SKM-1 treated with dmso at 0.1 percent for 144 hours (cell line): ENCODE results near the gene CDC40.

Source experiments
- DNase-seq: peaks from one replicate; lab custom pipeline; 2025; ENCODE audit not compliant: unreplicated experiment; lab: John Stamatoyannopoulos, UW

CDC40 gene

DNA sequence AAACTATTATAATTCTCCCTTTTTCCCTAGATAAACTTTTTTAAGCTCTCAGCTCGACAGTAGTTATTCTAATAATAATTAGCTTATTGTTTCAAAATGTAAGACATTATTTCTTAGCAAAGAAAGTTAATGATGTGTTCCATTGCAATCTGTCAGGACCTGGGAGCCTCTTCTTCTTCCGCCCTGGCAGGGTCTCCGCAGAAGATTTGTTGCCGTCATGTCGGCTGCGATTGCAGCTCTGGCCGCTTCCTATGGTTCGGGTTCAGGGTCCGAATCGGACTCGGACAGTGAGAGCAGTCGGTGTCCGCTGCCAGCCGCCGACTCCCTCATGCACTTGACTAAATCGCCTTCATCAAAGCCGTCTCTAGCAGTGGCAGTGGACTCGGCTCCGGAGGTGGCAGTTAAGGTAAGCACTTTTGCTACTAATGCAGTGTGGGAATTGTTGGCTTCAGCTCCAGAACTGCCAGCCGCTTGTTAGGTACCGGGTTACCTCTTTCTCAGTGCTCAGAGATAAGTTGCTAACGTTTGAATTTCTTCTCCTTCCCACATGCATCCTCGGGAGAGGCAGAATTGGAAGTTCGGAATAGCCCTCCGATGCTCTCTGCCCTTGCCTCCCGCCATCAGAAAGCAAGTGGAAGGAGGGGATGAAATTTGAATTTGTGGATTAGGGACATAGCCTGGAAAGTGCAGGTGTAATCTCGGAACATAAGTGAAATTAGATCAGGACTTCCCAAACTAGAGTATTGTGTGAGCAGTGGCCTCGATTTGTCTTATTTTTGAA, at the start of gene CDC40:
TSS of gene CDC40 (plus strand) at position 200 of the 781 bp plus-strand sequence. CDS start at position 218, 18 bp downstream.
- peak; percentile 85 for DNase-seq

GRCh38 chr6:110137924-110138887, 42.0 kb upstream of the CDC40 start:
- DNase-seq: no peak

DNA sequence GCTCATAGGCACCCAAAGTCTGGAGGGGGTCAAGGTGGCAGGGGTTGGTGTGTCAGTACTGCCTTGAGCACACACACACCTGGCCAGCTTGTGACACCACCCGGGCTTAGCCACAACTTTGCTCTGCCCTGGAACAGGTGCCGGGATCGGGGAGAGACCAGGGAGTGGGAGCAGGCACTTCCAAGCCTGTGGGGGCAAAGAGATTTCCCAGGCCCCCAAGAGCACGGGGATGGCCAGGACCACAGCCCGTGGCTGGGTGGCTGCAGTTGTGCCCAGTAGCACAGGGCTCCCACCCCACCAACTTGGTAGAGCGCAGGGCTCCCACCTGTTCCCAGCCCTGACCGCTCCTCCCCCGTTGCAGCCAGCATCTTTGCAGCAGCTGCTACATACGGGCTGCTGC, 41.2 kb upstream of the CDC40 start:
- no peak for DNase-seq

DNA sequence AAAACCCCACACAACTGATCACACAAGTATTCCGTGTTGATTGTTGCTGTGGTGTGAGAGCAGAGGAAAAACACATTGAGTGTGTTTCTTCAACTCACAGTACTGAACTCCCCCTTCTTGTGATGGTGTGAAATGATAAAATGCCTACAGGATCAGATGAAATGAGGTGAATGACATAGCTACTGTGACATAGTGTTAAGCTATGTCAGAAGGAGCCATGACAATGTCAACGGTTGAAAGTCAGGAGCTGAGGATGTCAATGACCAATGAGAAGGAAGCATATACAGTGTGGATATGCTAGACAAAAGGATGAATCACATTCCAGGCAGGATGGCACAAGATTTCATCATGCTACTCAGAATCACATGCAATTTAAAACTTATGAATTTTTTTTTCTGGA, 39.6 kb upstream of the CDC40 start:
- no peak for DNase-seq

DNA sequence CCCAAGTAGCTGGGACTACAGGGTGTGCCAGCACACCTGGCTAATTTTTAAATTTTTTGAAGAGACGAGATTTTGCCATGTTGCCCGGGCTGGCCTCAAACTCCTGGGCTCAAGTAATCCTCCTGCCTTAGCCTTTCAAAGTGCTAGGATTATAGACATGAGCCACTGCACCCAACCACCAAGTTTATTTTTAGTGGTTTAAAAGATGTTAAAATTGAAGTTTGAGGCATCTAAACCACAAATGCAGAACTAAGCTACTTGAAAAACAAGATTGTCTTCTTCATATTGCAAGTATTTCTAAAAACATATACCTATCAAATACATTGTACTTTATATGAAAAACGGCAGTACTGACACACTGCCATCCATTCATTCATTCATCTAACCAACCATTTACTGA, 32.4 kb upstream of the CDC40 start:
- no peak for DNase-seq

DNA sequence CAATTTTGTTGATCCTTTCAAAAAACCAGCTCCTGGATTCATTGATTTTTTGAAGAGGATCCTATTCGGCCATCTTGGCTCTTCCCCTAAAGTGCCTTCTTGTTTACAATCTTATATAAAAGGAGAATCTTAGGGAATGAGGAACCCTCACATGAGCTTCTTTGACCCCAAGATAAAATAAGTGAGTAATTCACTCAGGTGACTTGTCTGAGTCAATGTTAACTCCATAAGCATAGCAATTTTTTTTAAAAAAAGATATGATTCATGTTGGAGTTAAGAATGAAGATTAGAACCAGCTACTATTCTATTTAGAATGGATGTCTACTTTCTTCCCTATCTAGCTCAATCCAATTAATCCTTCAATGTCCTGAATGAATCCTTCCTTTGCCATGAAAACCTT, 21.7 kb upstream of the CDC40 start:
- no peak for DNase-seq

- no peak for DNase-seq
These were observed 10.1 kb upstream of the CDC40 start for GRCh38 chr6:110170081-110170480.

DNA sequence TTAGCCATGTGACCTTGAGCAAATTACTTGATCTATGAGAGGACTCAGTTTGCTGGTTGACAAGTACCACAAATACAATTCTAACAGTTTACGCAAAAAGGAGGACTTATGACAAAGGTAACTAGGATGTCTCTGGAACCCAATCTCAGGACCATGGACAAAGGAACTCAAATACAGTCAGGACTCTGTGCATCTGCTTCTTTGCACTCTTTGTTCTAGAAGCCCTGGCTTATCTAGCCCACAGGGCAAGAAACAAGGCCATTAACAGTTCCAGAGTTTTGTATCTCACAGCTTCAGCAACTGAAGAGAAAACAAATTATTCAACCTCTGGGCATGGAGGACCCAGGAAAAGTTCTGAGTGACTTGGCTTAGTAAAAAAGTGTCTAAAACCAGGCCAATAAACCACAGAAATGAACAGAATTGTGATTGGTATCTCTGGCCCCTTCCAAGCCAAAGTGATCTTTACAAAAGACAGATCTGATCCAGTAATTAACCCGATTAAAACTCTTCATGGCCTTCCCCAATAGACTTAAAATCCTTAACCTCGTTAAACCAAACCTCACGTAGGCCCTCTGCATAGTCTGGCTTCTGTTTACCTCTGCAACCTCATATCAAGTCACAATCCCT, 6.6 kb upstream of the CDC40 start:
- DNase-seq: no peak

DNA sequence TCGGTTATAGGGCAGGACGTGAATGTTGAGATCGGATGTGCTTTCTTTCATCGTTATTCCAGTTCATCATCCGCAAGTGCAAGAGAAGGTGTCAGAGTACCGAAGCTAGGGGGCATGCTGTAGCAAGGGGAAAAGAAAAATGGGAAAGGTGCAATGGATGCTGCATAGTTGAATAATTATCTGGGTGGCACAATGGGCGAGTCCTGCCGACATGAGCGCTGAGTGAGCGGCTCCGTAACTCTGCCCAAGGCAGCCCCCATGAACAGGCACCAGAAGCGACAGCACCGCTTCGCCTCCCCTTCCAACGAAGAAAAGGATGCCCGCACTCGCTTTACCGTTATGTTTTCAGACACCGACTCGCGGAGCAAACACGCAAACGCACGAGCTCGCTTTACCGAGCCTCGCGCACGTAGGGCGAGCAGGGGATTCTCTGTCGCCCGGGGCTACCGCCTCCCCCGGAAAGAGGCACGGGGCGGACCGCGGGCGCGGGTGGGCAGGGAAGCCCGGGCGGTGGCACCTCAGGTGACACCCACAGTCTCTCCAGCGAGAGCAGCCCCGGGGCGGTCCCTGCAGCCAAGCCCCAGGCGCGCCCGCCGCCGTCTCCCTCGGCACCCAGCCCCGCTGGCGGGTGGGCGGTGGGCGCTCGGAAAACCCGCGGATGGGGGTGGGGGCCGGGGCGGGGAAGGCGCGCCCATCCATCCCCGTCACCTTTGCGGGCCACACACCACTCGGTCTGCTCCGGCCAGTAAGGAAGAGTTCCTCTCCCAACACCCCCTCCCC, 1.4 kb upstream of the CDC40 start:
- DNase-seq: peak; percentile 27

DNA sequence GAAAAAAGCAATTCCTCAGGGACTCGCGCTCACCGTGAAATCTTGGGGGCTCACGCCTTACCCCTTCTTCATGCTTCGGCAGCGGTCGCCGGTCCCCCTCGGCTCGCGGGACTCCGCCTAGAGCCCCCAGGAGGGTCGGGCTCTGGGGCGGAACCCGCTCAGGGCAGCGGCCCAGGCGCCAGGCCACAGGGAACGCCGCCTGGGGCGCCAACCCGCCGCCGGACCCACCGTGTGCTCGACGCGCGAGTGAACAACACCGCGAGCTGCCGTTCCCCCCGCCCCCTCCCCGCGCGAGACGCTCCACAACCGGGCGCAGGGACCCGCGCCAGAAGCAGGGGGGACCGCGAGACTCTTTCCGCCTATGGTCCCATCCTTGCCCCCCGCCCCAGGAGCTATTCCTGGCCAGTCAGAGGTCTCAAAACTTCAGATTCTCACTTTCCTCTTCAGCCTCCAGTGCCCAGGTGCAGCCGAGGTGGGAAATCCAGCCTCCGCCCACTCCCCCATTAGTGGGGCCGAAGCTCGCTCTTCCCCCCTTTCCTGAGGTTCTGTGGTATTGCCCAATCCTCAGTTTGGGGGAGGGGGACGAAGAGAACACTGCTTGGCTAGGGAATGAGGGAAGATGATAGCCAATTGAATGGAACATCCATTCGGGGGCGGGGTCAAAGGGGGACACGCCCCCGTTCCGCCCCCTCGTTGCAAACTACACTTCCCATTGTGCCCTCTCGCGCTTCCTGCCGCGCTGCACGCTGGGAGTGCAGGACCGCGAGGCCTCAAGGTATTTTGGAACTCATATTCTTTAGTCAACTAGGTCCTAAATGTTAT, 610 bp upstream of the CDC40 start, which contains the start of gene WASF1:
TSS of gene WASF1 (minus strand) at position 265 of the 822 bp plus-strand sequence. CDS start 52,069 bp downstream, outside the sequence.
- DNase-seq: peak; percentile 96

GRCh38 chr6:110181131-110182030, 1.2 kb downstream of the CDC40 start:
- peak; percentile 72 for DNase-seq

GRCh38 chr6:110183292-110183885, 3.2 kb downstream of the CDC40 start:
- no peak for DNase-seq

- DNase-seq: no peak
These were observed 5.7 kb downstream of the CDC40 start for GRCh38 chr6:110185879-110186278.

DNA sequence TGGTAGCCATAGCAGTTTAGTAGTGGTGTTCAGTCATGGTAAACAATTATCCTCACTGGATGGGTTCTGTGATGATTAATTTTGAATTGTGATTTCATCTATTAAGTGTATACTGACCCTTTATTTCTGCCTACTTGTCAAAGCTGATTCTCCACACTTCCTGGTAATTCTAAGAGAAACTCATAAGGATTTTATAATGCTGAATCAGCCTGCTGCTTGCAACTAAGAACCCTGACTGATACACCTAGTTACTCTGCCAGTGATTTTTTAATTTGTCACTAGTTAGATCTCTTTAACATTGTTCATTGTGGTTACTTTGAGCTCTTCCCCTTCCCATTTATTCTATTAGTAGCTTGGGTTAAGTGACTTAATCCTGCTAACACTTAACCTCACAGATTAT, 8.6 kb downstream of the CDC40 start:
- DNase-seq: no peak

DNA sequence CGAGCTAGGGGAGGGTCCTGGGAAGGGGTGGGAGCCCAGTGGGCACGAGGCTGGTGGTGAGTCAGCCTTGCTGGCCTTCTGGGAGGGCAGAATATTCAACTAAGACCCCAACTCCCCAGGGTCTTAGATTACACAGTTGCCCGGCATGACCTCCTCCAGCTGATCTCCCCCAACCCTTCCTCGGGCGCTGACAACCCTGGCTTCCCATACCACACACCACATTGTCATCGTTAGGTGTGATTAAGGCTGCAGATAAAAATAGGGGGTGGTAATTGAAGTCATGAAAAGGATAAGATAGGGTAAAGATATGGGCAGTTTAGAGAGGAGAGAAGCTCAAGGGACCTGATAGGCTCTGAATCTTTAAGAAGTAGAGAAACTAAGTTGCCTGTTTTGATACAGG, 10.5 kb downstream of the CDC40 start:
- no peak for DNase-seq

DNA sequence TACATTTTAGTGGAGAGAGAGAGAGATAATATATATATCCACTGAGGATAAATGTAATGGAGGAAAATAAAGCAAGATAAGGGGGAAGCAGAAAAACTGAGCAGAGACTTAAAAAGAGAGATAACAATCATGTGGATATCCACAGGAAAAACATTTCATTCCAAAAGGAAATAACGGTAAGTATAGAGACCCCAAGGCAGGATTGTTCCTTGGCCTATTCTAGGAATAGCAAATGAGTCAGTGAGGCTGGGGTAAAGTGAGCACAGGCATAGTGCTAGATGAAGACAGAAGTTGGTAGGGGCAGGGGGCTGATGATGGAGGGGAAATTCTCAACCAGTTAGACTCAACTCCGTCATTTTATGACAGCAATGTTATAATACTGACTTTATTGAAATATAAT, 11.2 kb downstream of the CDC40 start:
- DNase-seq: no peak

DNA sequence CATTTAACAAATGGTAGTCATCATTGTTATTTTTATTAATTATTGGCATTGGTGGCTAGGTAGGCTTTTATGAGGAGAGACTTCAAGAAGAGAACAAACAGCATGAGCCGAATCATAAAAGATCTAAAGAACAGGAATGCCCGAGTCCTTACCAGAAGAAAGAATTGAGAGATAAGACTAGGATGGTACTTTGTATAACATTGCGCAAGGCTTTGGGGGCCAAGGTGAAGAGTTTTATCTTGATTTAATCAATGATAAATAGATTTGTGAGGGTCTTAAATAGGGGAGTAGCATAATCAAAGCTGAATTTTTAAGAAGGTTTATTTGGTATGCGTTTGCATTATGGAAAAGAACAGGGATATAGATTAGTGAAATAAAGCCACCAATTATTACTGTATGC, 15.4 kb downstream of the CDC40 start:
- DNase-seq: no peak

DNA sequence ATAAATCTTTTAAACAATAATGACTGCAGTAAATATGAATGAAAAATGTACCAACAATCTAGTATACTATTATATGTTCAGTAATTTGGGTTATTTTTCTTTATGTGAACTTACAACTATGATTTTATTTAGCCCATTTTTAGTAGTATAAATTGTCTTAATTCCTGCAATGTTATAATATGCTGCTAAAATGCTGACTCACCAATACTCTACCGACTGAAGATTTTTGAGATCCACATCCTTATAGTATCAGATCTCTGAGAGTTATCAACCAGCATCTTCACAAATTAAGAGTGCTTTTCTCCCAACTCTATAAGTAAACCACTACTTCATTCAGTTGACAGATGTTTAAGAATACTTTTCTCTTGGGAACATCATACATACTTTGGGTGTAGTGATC, 16.6 kb downstream of the CDC40 start:
- DNase-seq: no peak
